Measurements from ENCODE around the gene PTPRD.
"Not testable (repeated sequence)": the region's sequence is repeated elsewhere in the genome, so short reads cannot be mapped to it uniquely, and the experiment has no call there.

Gene PTPRD

GRCh38 chr9:9122230-9122875, 1490.4 kb downstream of the PTPRD start:
- DNase-seq (ENCODE audit: low spot score) = no peak
- TF ChIP-seq, protein P1, sequence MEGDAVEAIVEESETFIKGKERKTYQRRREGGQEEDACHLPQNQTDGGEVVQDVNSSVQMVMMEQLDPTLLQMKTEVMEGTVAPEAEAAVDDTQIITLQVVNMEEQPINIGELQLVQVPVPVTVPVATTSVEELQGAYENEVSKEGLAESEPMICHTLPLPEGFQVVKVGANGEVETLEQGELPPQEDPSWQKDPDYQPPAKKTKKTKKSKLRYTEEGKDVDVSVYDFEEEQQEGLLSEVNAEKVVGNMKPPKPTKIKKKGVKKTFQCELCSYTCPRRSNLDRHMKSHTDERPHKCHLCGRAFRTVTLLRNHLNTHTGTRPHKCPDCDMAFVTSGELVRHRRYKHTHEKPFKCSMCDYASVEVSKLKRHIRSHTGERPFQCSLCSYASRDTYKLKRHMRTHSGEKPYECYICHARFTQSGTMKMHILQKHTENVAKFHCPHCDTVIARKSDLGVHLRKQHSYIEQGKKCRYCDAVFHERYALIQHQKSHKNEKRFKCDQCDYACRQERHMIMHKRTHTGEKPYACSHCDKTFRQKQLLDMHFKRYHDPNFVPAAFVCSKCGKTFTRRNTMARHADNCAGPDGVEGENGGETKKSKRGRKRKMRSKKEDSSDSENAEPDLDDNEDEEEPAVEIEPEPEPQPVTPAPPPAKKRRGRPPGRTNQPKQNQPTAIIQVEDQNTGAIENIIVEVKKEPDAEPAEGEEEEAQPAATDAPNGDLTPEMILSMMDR (IDR thresholded peaks at IDR 0.05; ENCODE audit: extremely low read depth, missing control alignments) = no peak

- TF ChIP-seq, protein P1 (IDR thresholded peaks at IDR 0.05; ENCODE audit: extremely low read depth, missing control alignments) = no peak
- DNase-seq (ENCODE audit: low spot score) = no peak
Observed at GRCh38 chr9:9117866-9118265, 1494.9 kb downstream of the PTPRD start.

GRCh38 chr9:9112001-9112720, 1500.6 kb downstream of the PTPRD start:
- TF ChIP-seq, protein P1 (IDR thresholded peaks at IDR 0.05; ENCODE audit: extremely low read depth, missing control alignments) = no peak
- no peak for DNase-seq (ENCODE audit: low spot score)

- DNase-seq (ENCODE audit: low spot score) = no peak
- TF ChIP-seq, protein P1 (IDR thresholded peaks at IDR 0.05; ENCODE audit: extremely low read depth, missing control alignments) = no peak
Observed at GRCh38 chr9:9108641-9109040, 1504.2 kb downstream of the PTPRD start.

DNA sequence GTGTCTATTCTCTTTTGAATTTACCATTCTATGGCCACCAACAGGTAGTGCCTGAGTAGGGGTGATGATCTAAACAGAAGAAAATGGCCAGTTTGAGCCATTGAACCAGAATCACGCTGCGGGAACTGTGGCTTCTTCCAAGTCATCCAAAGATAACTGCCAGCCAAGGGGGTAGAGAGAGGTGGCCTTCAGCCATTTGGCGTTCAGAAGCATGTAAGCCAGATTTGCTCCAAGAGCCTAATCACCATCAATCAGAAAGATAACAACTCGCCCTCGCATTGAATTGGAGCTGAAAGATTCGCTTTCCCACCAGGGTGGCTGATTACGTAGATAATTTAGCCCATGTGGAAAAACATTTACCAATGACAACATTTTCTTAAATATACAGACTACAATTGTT, 1510.5 kb downstream of the PTPRD start:
- no peak for DNase-seq (ENCODE audit: low spot score)
- TF ChIP-seq, protein P1 (IDR thresholded peaks at IDR 0.05; ENCODE audit: extremely low read depth, missing control alignments) = no peak

DNA sequence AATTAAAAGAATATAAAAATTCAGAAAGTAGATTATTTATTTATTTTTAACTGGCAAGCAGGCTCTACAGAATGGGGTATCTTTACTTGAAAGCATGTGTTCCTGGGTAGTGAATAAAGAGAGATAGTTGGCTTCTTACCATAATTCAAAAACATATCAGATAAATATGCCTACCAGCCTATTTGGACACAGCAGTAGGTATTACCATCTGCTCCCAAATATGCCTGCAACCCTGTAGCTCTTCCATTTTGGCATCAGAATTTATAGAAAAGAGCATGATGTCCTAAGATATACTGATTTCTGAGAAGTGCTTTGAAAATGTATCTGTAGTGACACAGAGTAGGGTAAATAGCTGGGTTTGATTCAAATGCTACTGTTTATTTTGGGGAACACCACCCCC, 1512.7 kb downstream of the PTPRD start:
- TF ChIP-seq, protein P1 (IDR thresholded peaks at IDR 0.05; ENCODE audit: extremely low read depth, missing control alignments) = no peak

GRCh38 chr9:9099646-9100045, 1513.2 kb downstream of the PTPRD start:
- TF ChIP-seq, protein P1 (IDR thresholded peaks at IDR 0.05; ENCODE audit: extremely low read depth, missing control alignments) = no peak
- no peak for DNase-seq (ENCODE audit: low spot score)

More for the DNA sequence above, 1512.7 kb downstream of the PTPRD start:
- DNase-seq (ENCODE audit: low spot score) = no peak

DNA sequence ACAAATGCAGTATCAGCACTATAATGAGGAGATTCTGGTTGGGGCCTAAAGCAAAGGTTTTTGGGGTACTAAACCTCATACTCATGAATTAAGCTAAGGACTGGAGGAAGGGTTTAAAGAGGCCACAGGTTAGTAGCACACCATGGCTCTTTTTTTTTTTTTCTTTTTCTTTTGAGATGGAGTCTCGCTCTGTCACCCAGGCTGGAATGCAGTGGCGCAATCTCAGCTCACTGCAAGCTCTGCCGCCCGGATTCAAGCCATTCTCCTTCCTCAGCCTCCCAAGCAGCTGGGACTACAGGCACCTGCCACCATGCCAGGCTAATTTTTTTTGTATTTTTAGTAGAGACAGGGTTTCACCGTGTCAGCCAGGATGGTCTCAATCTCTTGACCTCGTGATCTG, 1515.5 kb downstream of the PTPRD start:
- DNase-seq (ENCODE audit: low spot score) = not testable (repeated sequence)

Data from GM20000 (cell line).